GM12878 (cell line): ENCODE data around the gene PAK5. TPM values are rescaled to one million over a fixed set of nuclear protein-coding genes. Genes with fewer than 3 reads are reported as not detected.

Experiments used
- ATAC-seq: fragments of 200-7000 bp; cut with Tn5 transposase; 3 replicates; pipeline ENCODE4 v1.9.1; 2020; ENCODE audit warnings: mild to moderate bottlenecking, moderate library complexity
- BruUV-seq: library from RNA; stranded (reverse); fragments of 400-500 nt; replicated peaks from 2 replicates; lab custom pipeline; 2021; lab: Mats Ljungman, UMichigan
- CTCF ChIA-PET: fragments of 300-600 bp; sonication (Branson Sonifier 250); formaldehyde crosslinking; extraction: SDS; loops from one replicate; lab custom pipeline; 2021; ENCODE audit warnings: inconsistent platforms; lab: Yijun Ruan, JAX
- POLR2A ChIA-PET: fragments of 350-600 bp; formaldehyde crosslinking; extraction: SDS; loops from one replicate; lab custom pipeline; 2021; ENCODE audit warnings: inconsistent platforms; lab: Charles Lee
- RAD21 ChIA-PET: fragments of 300-600 bp; sonication (Branson Sonifier 250); formaldehyde crosslinking; loops from one replicate; lab custom pipeline; 2023; ENCODE audit warnings: antibody characterized with exemption; ENCODE audit not compliant: unreplicated experiment; lab: Charles Lee
- SMC1A ChIA-PET: fragments of 300-600 bp; sonication (Branson Sonifier 250); formaldehyde crosslinking; loops from one replicate; lab custom pipeline; 2023; ENCODE audit not compliant: unreplicated experiment, uncharacterized antibody; lab: Charles Lee
- DNase-seq: peaks from one replicate; pipeline ENCODE4 v3.0.0-alpha.2; 2011; ENCODE audit warnings: low read depth, low spot score
- FAIRE-seq: peaks from 3 replicates; lab custom pipeline; 2011; peaks lifted over from hg19 to GRCh38; lab: Jason Lieb, UNC
- H2AFZ ChIP-seq: 2 replicates; pipeline ENCODE4 v1.6.0; 2011; ENCODE audit warnings: low read depth, low read length, control low read depth; ENCODE audit not compliant: control insufficient read depth
- H3K27ac ChIP-seq: 2 replicates; pipeline ENCODE4 v1.5.1; 2011; ENCODE audit warnings: control low read depth; ENCODE audit not compliant: control insufficient read depth, insufficient read depth
- H3K27me3 ChIP-seq, 2 experiments: replicated peaks in 1 of 2; 2 replicates each; pipeline versions ENCODE4 v1.6.0 to v1.6.1; 2011; ENCODE audit warnings: low read length in 1 of 2; ENCODE audit not compliant: control insufficient read depth in 2 of 2, insufficient read depth in 2 of 2
- H3K36me3 ChIP-seq, 2 experiments: 2 replicates each; pipeline ENCODE4 v1.5.1; 2011; ENCODE audit warnings: low read length in 1 of 2; ENCODE audit not compliant: control insufficient read depth in 2 of 2, insufficient read depth in 2 of 2
- H3K4me1 ChIP-seq: 2 replicates; pipeline ENCODE4 v1.6.1; 2011; ENCODE audit warnings: mild to moderate bottlenecking, low read length, moderate library complexity, mixed read lengths; ENCODE audit not compliant: control insufficient read depth, insufficient read depth
- H3K4me2 ChIP-seq: 2 replicates; pipeline ENCODE4 v1.6.0; 2011; ENCODE audit warnings: control low read depth; ENCODE audit not compliant: control insufficient read depth, insufficient read depth
- H3K4me3 ChIP-seq: fragments of 200-600 bp; sonication (generic); 2 replicates; pipeline ENCODE4 v1.5.1; 2016
- H3K79me2 ChIP-seq: 2 replicates; pipeline ENCODE4 v1.6.0; 2011; ENCODE audit warnings: low read length; ENCODE audit not compliant: control insufficient read depth, insufficient read depth
- H3K9ac ChIP-seq: 2 replicates; pipeline ENCODE4 v1.8.0; 2011; ENCODE audit warnings: low read length, control low read depth, mixed read lengths; ENCODE audit not compliant: control insufficient read depth, insufficient read depth
- H3K9me3 ChIP-seq: replicated peaks from 3 replicates; pipeline ENCODE4 v1.5.1; 2011; ENCODE audit warnings: mild to moderate bottlenecking, low read length; ENCODE audit not compliant: control insufficient read depth, insufficient read depth
- H4K20me1 ChIP-seq: 2 replicates; pipeline ENCODE4 v1.6.0; 2011; ENCODE audit not compliant: control insufficient read depth, insufficient read depth
- BACH1 ChIP-seq: fragments of 450-650 bp; IDR thresholded peaks from 2 replicates; pipeline ENCODE4 v1.6.1; 2017; ENCODE audit warnings: mild to moderate bottlenecking, borderline replicate concordance
- BHLHE40 ChIP-seq, 2 experiments: fragments of 450-650 bp in 1 of 2; IDR thresholded peaks; 2 replicates each; pipeline ENCODE4 v1.6.1; 2011 to 2017; ENCODE audit warnings: low read depth in 2 of 2, borderline replicate concordance in 1 of 2, improper control_type of control experiment in 1 of 2, low read length in 1 of 2, mild to moderate bottlenecking in 1 of 2
- BMI1 ChIP-seq: fragments of 450-650 bp; IDR thresholded peaks from 2 replicates; pipeline ENCODE4 v1.6.1; 2016; ENCODE audit warnings: mild to moderate bottlenecking, moderate library complexity, borderline replicate concordance
- CHD1 ChIP-seq: IDR thresholded peaks from 2 replicates; pipeline ENCODE4 v1.6.1; 2012; ENCODE audit warnings: low read depth, low read length, improper control_type of control experiment
- KDM1A ChIP-seq: fragments of 200-600 bp; sonication (generic); IDR thresholded peaks from 2 replicates; pipeline ENCODE4 v1.6.1; 2016; ENCODE audit warnings: borderline replicate concordance
- NFYA ChIP-seq: IDR thresholded peaks from 2 replicates; pipeline ENCODE4 v1.6.1; 2011; ENCODE audit warnings: low read depth, mild to moderate bottlenecking, low read length, improper control_type of control experiment, borderline replicate concordance
- RAD21 ChIP-seq: IDR thresholded peaks from 2 replicates; pipeline ENCODE4 v1.6.1; 2011; ENCODE audit warnings: mild to moderate bottlenecking, low read depth, low read length, moderate library complexity; ENCODE audit not compliant: insufficient read depth
- RELA ChIP-seq: fragments of 450-650 bp; IDR thresholded peaks from 2 replicates; pipeline ENCODE4 v1.8.0; 2014; ENCODE audit warnings: borderline replicate concordance; ENCODE audit not compliant: partially characterized antibody
- SIX5 ChIP-seq: IDR thresholded peaks from 2 replicates; pipeline ENCODE4 v1.6.1; 2011; ENCODE audit warnings: mild to moderate bottlenecking, low read depth, low read length, moderate library complexity; ENCODE audit not compliant: severe bottlenecking
- SP1 ChIP-seq: IDR thresholded peaks from one replicate; pipeline ENCODE4 v1.6.1; 2011; ENCODE audit warnings: low read depth, low read length
- WGBS: methylation state at CpG from one replicate; pipeline ENCODE4 v1.1.6; 2016; ENCODE audit warnings: low lambda C conversion rate; ENCODE audit not compliant: insufficient replicate concordance, insufficient coverage; ENCODE audit errors: missing lambda C conversion rate; 5-methylcytosine and 5-hydroxymethylcytosine counted together
- in situ Hi-C: fragments of 300-500 bp; cut with MboI; formaldehyde crosslinking; loops from 9 replicates; pipeline ENCODE4 v1.14.3; 2018; ENCODE audit warnings: mixed read lengths
- intact Hi-C: fragments of 100-400 bp; cut with micrococcal nuclease; formaldehyde crosslinking; loops from one replicate; pipeline ENCODE4 v1.14.2; 2022; ENCODE audit not compliant: unreplicated experiment
- polyA plus RNA-seq, 11 experiments: library from polyadenylated mRNA; depleted of rRNA in 4 of 11; unstranded in 6 of 11; stranded (reverse) in 5 of 11; fragments of >200 nt; fragmentation: Nextera tagmentation in 4 of 11; fragmentation: Illumina TruSeq in 1 of 11; extraction: Ambion mirVana in 4 of 11; extraction: Trizol in 1 of 11; gene quantifications; 1 replicate in 1 of 11; 2 replicates in 10 of 11; pipeline versions ENCODE4 v1.2.1 to v1.2.3, GENCODE V29; 2011 to 2016; ENCODE audit warnings: inconsistent platforms in 2 of 11, missing spikeins in 2 of 11, low read depth in 1 of 11
- total RNA-seq, 4 experiments: library from RNA; depleted of rRNA in 3 of 4; stranded (reverse); fragments of >200 nt in 3 of 4; fragmentation: Illumina TruSeq in 1 of 4; extraction: Trizol in 1 of 4; gene quantifications; 2 replicates each; pipeline versions ENCODE4 v1.2.1 to v1.2.3, GENCODE V29; 2013 to 2021
- TF ChIP-seq, protein P1 (sequence below): fragments of 450-650 bp; IDR thresholded peaks from 2 replicates; pipeline ENCODE4 v1.6.1; 2017; ENCODE audit warnings: mild to moderate bottlenecking
- TF ChIP-seq, protein P2 (sequence below): fragments of 450-650 bp; IDR thresholded peaks from 2 replicates; pipeline ENCODE4 v1.6.1; 2016; ENCODE audit warnings: mild to moderate bottlenecking

Gene PAK5
- total and polyA plus RNA-seq, 10 of the 15 experiments (the other 5 are each of a cell fraction or from before 2014, with no cell fraction given) = not detected

DNA sequence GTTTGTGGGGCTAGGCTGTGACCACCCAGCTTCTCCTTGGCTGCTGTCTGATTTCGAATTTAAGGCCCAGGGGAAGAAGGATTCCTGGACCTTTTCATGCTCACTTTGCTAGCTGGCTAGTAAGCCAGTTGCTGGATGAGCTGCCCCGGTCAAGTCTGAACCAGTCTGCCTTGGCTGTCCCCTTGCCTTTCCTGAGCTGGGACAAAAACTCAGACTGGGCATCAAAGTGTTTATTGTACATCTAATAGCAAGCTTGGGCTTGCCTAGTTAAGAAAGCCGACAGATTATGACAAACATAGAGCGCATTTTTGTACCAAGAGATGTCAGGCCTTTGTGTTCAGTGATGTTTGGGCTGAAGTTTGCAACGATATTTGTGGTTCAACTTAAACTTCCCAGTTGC lies 750 bp upstream of the PAK5 start (continued):
- TF ChIP-seq SIX5 (no peak), KDM1A (no peak)

DNA sequence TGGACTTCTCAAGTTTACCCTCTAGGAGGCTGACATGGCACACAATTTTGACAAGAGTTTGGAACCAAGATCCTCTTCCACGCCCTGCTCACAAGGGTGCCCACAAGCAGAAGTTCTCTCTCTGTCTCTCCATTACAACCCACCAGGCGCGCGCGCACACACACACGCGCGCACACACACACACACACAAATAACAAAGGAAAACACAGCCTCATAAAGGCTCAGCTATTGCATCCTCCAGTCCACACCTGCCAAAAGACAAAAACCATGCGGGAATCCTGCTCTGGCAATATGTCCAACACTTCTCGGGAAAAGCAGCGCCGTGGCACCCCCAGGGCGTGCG lies 870 bp downstream of the PAK5 start:
- intact Hi-C loops (no loop called here), in situ Hi-C loops (no loop called here)
- ChIA-PET RAD21 (no interaction called here), SMC1A (no interaction called here), CTCF (no interaction called here)
- Histone ChIP-seq H3K27me3 (peaks cover 4 to 8% of the 10 kb centered on the region in 2 experiments; a peak in 3 of 4 replicates), H3K9ac (no peak overlapping the region), H3K4me3 (no peak overlapping the region), H2AFZ (no peak overlapping the region), H3K4me1 (no peaks in the 10 kb centered on the region), H3K4me2 (no peak overlapping the region)
- FAIRE-seq (no peak), ATAC-seq (no peak)
- 47% methylated on average over 14 of the region's 14 CpGs for WGBS
- no peak for TF ChIP-seq BACH1
- TF ChIP-seq KDM1A = no peak
- TF ChIP-seq RAD21 = no peak
- TF ChIP-seq BMI1 = no peak
- TF ChIP-seq, all 136 proteins: peak for 0
- POLR2A ChIA-PET = no interaction called here
- Histone ChIP-seq H3K9me3 (no peaks in the 10 kb centered on the region), H3K36me3 (no peaks in the 10 kb centered on the region), H3K79me2 (no peaks in the 10 kb centered on the region), H4K20me1 (no peaks in the 10 kb centered on the region), H3K27ac (no peak overlapping the region)
- no TSS peak for BruUV-seq
- DNase-seq = no peak

DNA sequence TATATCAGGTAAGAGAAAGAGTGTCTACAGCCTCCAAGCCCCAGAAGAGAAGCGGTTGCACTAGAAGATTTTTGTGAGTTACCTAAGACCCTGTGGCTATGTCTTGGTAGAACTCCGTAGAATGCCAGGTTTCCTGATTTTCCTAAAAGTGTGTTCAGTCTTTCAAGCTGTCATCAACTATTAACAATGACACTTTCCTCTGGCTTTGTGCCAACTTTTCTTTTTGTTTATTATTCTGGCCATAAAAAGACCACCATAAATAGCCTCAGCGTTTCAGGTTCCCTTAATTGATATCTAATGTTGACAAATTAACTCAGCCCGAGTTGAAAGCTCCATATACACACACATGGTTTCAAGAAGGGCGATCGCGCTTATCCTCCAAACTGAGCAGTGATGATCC lies 1.2 kb downstream of the PAK5 start:
- ChIA-PET CTCF (no interaction called here), RAD21 (no interaction called here), POLR2A (no interaction called here), SMC1A (no interaction called here)
- Histone ChIP-seq H3K4me1 (no peaks in the 10 kb centered on the region), H2AFZ (no peak overlapping the region), H3K27me3 (peaks cover 4 to 8% of the 10 kb centered on the region in 2 experiments; a peak in 3 of 4 replicates), H4K20me1 (no peaks in the 10 kb centered on the region), H3K4me2 (no peak overlapping the region), H3K9ac (no peak overlapping the region), H3K79me2 (no peaks in the 10 kb centered on the region), H3K27ac (no peak overlapping the region), H3K36me3 (no peaks in the 10 kb centered on the region), H3K9me3 (no peaks in the 10 kb centered on the region), H3K4me3 (no peak overlapping the region)
- DNase-seq (no peak), FAIRE-seq (no peak), ATAC-seq (no peak)
- in situ Hi-C loops = no loop called here
- 63% methylated on average over 7 of the region's 7 CpGs for WGBS
- intact Hi-C loops = no loop called here
- BruUV-seq = no TSS peak
- TF ChIP-seq RELA = no peak
- TF ChIP-seq CHD1 = no peak
- no peak for TF ChIP-seq SP1
- TF ChIP-seq BHLHE40 (IDR thresholded peaks at IDR 0.05; ENCODE audit: borderline replicate concordance in 1 of 2, low read depth in 2 of 2, low read length in 1 of 2) = no peak
- TF ChIP-seq, protein P1, sequence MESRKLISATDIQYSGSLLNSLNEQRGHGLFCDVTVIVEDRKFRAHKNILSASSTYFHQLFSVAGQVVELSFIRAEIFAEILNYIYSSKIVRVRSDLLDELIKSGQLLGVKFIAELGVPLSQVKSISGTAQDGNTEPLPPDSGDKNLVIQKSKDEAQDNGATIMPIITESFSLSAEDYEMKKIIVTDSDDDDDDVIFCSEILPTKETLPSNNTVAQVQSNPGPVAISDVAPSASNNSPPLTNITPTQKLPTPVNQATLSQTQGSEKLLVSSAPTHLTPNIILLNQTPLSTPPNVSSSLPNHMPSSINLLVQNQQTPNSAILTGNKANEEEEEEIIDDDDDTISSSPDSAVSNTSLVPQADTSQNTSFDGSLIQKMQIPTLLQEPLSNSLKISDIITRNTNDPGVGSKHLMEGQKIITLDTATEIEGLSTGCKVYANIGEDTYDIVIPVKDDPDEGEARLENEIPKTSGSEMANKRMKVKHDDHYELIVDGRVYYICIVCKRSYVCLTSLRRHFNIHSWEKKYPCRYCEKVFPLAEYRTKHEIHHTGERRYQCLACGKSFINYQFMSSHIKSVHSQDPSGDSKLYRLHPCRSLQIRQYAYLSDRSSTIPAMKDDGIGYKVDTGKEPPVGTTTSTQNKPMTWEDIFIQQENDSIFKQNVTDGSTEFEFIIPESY = no peak
- TF ChIP-seq NFYA = no peak
- TF ChIP-seq, protein P2, sequence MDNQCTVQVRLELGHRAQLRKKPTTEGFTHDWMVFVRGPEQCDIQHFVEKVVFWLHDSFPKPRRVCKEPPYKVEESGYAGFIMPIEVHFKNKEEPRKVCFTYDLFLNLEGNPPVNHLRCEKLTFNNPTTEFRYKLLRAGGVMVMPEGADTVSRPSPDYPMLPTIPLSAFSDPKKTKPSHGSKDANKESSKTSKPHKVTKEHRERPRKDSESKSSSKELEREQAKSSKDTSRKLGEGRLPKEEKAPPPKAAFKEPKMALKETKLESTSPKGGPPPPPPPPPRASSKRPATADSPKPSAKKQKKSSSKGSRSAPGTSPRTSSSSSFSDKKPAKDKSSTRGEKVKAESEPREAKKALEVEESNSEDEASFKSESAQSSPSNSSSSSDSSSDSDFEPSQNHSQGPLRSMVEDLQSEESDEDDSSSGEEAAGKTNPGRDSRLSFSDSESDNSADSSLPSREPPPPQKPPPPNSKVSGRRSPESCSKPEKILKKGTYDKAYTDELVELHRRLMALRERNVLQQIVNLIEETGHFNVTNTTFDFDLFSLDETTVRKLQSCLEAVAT = no peak
